Neural cell (in vitro differentiated cells): ENCODE results near the gene METAP2. TPM values are rescaled to one million over a fixed set of nuclear protein-coding genes. Genes with fewer than 3 reads are reported as not detected.

ENCODE experiments used
- H2AFZ ChIP-seq: fragments of 200-600, 300-800 bp; sonication (generic), shearing (Covaris generic); 2 replicates; pipeline ENCODE4 v1.6.0; 2014; ENCODE audit warnings: low read depth, mild to moderate bottlenecking, antibody characterized with exemption, low read length, moderate library complexity
- H3F3A ChIP-seq: fragments of 200-600 bp; shearing (Covaris generic); 2 replicates; pipeline ENCODE4 v1.6.1; 2016; ENCODE audit warnings: mild to moderate bottlenecking, moderate library complexity, mixed read lengths, antibody characterized with exemption, low read length; ENCODE audit not compliant: insufficient read depth, poor library complexity, severe bottlenecking
- H3K27ac ChIP-seq: fragments of 200-600, 300-800 bp; sonication (generic), shearing (Covaris generic); 2 replicates; pipeline ENCODE4 v1.5.1; 2014; ENCODE audit warnings: mild to moderate bottlenecking, low read length, moderate library complexity
- H3K27me3 ChIP-seq: fragments of 300-800, 200-600 bp; sonication (generic), shearing (Covaris generic); 2 replicates; pipeline ENCODE4 v1.6.0; 2014; ENCODE audit warnings: mild to moderate bottlenecking, low read depth, low read length, moderate library complexity; ENCODE audit not compliant: insufficient read depth
- H3K36me3 ChIP-seq: fragments of 300-800, 200-600 bp; sonication (generic), shearing (Covaris generic); 2 replicates; pipeline ENCODE4 v1.5.1; 2014; ENCODE audit warnings: mild to moderate bottlenecking, antibody characterized with exemption, low read length, moderate library complexity; ENCODE audit not compliant: insufficient read depth
- H3K4me2 ChIP-seq: fragments of 300-800, 200-600 bp; sonication (generic), shearing (Covaris generic); 2 replicates; pipeline ENCODE4 v1.6.0; 2014; ENCODE audit warnings: mild to moderate bottlenecking, low read length
- H3K4me3 ChIP-seq: fragments of 300-800, 200-600 bp; sonication (generic), shearing (Covaris generic); 2 replicates; pipeline ENCODE4 v1.5.1; 2014; ENCODE audit warnings: mild to moderate bottlenecking, low read length, moderate library complexity
- H3K79me2 ChIP-seq: fragments of 200-600 bp; shearing (Covaris generic); replicated peaks from 2 replicates; pipeline ENCODE4 v1.6.0; 2014; ENCODE audit warnings: mild to moderate bottlenecking, low read length, moderate library complexity; ENCODE audit not compliant: insufficient read depth
- H3K9ac ChIP-seq: fragments of 300-800, 200-600 bp; sonication (generic), shearing (Covaris generic); 2 replicates; pipeline ENCODE4 v1.6.1; 2016; ENCODE audit warnings: mild to moderate bottlenecking, low read length, mixed read lengths
- H3K9me2 ChIP-seq: fragments of 200-600 bp; shearing (Covaris generic); 2 replicates; pipeline ENCODE4 v1.6.1; 2016; ENCODE audit warnings: mild to moderate bottlenecking, low read length, mixed read lengths; ENCODE audit not compliant: insufficient read depth
- H3K9me3 ChIP-seq: fragments of 200-600, 300-800 bp; sonication (generic), shearing (Covaris generic); 2 replicates; pipeline ENCODE4 v1.6.1; 2016; ENCODE audit warnings: mild to moderate bottlenecking, mixed run types, low read length, moderate library complexity, mixed read lengths
- H4K20me1 ChIP-seq: fragments of 200-600 bp; shearing (Covaris generic); 2 replicates; pipeline ENCODE4 v1.6.1; 2016; ENCODE audit warnings: mild to moderate bottlenecking, mixed run types; ENCODE audit not compliant: insufficient read depth
- EP300 ChIP-seq: fragments of 450-650 bp; conservative IDR thresholded peaks from 2 replicates; pipeline ENCODE4 v1.6.1; 2014; ENCODE audit warnings: antibody characterized with exemption, mild to moderate bottlenecking, moderate library complexity; ENCODE audit not compliant: poor library complexity, severe bottlenecking
- EZH2 ChIP-seq: fragments of 200-600, 300-800 bp; shearing (Covaris generic), sonication (generic); IDR thresholded peaks from 2 replicates; pipeline ENCODE4 v1.6.1; 2014; ENCODE audit warnings: antibody characterized with exemption, low read length, borderline replicate concordance, mild to moderate bottlenecking; ENCODE audit not compliant: insufficient read depth, poor library complexity, severe bottlenecking
- MXI1 ChIP-seq: fragments of 450-650 bp; conservative IDR thresholded peaks from 2 replicates; pipeline ENCODE4 v1.6.1; 2014; ENCODE audit warnings: antibody characterized with exemption, mild to moderate bottlenecking; ENCODE audit not compliant: poor library complexity, severe bottlenecking
- POLR2AphosphoS5 ChIP-seq: IDR thresholded peaks from 2 replicates; pipeline ENCODE4 v1.6.1; 2012
- RAD21 ChIP-seq: fragments of 450-650 bp; conservative IDR thresholded peaks from 2 replicates; pipeline ENCODE4 v1.6.1; 2014; ENCODE audit warnings: antibody characterized with exemption, mild to moderate bottlenecking, moderate library complexity
- SMC3 ChIP-seq: fragments of 450-650 bp; conservative IDR thresholded peaks from 2 replicates; pipeline ENCODE4 v1.6.1; 2014; ENCODE audit warnings: antibody characterized with exemption, mild to moderate bottlenecking, moderate library complexity; ENCODE audit not compliant: poor library complexity
- TAF1 ChIP-seq: IDR thresholded peaks from 2 replicates; pipeline ENCODE4 v1.6.1; 2012; ENCODE audit warnings: low read depth
- polyA plus RNA-seq: library from polyadenylated mRNA; depleted of rRNA; stranded (reverse); fragments of >200 nt; gene quantifications from 2 replicates; pipeline ENCODE4 v1.2.3, GENCODE V29; 2014
- TF ChIP-seq, protein P1 (sequence below): fragments of 450-650 bp; IDR thresholded peaks from 2 replicates; pipeline ENCODE4 v1.5.1; 2014; ENCODE audit warnings: antibody characterized with exemption, mild to moderate bottlenecking, moderate library complexity; ENCODE audit not compliant: poor library complexity, severe bottlenecking
- TF ChIP-seq, protein P2 (sequence below): IDR thresholded peaks from 2 replicates; pipeline ENCODE4 v1.6.1; 2012; ENCODE audit warnings: borderline replicate concordance

The METAP2 gene
- polyA plus RNA-seq, 1 donor from 2014 or later = 78.0 TPM

DNA sequence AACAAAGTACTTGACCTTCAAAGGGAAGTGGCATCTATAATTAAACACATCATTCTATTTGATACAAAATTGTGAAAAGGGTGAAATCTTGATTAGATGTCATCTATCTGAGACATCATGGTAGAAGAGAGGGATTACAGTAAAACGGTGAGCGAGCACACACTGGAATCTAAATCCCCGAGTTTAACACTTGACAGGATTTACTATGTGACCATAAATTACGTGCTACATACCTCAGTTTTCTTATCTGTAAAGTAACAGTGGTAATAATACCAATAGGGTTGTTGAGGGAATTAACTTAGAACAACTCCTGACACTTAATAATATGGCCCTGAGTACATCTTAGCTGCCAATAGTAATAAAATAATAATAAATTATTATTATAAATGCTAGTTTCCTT lies 64.1 kb downstream of the METAP2 start:
- Histone ChIP-seq H3K4me2 (no peak overlapping the region), H4K20me1 (no peaks in the 10 kb centered on the region)

DNA sequence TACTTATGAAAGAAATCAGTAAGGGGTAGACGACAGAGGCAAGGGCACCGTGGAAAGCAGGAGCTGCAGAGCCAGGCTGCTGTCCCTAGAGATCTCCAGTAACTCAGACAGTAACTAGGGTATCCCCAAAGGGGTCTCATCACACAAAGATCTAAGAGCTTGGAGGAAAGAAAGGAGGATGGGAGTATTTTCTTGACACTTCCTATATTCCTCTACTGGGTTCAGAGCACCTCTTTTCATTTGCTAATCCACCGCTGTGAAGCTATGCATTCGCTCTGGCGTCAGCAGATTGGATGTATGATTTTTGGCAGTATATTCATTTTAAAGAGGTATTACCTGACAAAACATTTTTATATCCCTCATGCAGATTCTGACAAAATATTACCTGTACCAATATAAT lies 64.7 kb downstream of the METAP2 start:
- no peaks in the 10 kb centered on the region for H4K20me1 ChIP-seq
- H3K9me3 ChIP-seq = no peaks in the 10 kb centered on the region
- H3K27me3 ChIP-seq = no peaks in the 10 kb centered on the region
- H3K27ac ChIP-seq = no peak overlapping the region
- H3F3A ChIP-seq = no peaks in the 10 kb centered on the region
- H3K9me2 ChIP-seq = no peaks in the 10 kb centered on the region
- no peak overlapping the region for H2AFZ ChIP-seq
- no peak overlapping the region for H3K4me3 ChIP-seq
- no peak overlapping the region for H3K9ac ChIP-seq
- H3K79me2 ChIP-seq = no peaks in the 10 kb centered on the region
- H3K4me2 ChIP-seq = peak overlapping the region; percentile 36
- TF ChIP-seq RAD21 (no peak), EZH2 (no peak), EP300 (no peak), MXI1 (no peak), TAF1 (no peak), POLR2AphosphoS5 (no peak), SMC3 (no peak)
- TF ChIP-seq, protein P1, sequence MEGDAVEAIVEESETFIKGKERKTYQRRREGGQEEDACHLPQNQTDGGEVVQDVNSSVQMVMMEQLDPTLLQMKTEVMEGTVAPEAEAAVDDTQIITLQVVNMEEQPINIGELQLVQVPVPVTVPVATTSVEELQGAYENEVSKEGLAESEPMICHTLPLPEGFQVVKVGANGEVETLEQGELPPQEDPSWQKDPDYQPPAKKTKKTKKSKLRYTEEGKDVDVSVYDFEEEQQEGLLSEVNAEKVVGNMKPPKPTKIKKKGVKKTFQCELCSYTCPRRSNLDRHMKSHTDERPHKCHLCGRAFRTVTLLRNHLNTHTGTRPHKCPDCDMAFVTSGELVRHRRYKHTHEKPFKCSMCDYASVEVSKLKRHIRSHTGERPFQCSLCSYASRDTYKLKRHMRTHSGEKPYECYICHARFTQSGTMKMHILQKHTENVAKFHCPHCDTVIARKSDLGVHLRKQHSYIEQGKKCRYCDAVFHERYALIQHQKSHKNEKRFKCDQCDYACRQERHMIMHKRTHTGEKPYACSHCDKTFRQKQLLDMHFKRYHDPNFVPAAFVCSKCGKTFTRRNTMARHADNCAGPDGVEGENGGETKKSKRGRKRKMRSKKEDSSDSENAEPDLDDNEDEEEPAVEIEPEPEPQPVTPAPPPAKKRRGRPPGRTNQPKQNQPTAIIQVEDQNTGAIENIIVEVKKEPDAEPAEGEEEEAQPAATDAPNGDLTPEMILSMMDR = no peak
- TF ChIP-seq, protein P2, sequence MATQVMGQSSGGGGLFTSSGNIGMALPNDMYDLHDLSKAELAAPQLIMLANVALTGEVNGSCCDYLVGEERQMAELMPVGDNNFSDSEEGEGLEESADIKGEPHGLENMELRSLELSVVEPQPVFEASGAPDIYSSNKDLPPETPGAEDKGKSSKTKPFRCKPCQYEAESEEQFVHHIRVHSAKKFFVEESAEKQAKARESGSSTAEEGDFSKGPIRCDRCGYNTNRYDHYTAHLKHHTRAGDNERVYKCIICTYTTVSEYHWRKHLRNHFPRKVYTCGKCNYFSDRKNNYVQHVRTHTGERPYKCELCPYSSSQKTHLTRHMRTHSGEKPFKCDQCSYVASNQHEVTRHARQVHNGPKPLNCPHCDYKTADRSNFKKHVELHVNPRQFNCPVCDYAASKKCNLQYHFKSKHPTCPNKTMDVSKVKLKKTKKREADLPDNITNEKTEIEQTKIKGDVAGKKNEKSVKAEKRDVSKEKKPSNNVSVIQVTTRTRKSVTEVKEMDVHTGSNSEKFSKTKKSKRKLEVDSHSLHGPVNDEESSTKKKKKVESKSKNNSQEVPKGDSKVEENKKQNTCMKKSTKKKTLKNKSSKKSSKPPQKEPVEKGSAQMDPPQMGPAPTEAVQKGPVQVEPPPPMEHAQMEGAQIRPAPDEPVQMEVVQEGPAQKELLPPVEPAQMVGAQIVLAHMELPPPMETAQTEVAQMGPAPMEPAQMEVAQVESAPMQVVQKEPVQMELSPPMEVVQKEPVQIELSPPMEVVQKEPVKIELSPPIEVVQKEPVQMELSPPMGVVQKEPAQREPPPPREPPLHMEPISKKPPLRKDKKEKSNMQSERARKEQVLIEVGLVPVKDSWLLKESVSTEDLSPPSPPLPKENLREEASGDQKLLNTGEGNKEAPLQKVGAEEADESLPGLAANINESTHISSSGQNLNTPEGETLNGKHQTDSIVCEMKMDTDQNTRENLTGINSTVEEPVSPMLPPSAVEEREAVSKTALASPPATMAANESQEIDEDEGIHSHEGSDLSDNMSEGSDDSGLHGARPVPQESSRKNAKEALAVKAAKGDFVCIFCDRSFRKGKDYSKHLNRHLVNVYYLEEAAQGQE = no peak
- H3K36me3 ChIP-seq = no peaks in the 10 kb centered on the region

More for the DNA sequence above, 64.1 kb downstream of the METAP2 start:
- H3F3A ChIP-seq = no peaks in the 10 kb centered on the region
- no peaks in the 10 kb centered on the region for H3K9me2 ChIP-seq
- TF ChIP-seq EZH2 = no peak
- TF ChIP-seq RAD21 = no peak
- TF ChIP-seq POLR2AphosphoS5 = no peak
- no peak for TF ChIP-seq SMC3
- TF ChIP-seq, protein P1 = no peak
- TF ChIP-seq, protein P2 = no peak
- no peak for TF ChIP-seq EP300
- no peak for TF ChIP-seq MXI1
- no peak for TF ChIP-seq TAF1
- H3K9ac ChIP-seq = no peak overlapping the region
- H2AFZ ChIP-seq = no peak overlapping the region
- H3K9me3 ChIP-seq = no peaks in the 10 kb centered on the region
- no peak overlapping the region for H3K4me3 ChIP-seq
- no peaks in the 10 kb centered on the region for H3K27me3 ChIP-seq
- no peaks in the 10 kb centered on the region for H3K79me2 ChIP-seq
- H3K27ac ChIP-seq = no peak overlapping the region
- no peaks in the 10 kb centered on the region for H3K36me3 ChIP-seq
